Neural progenitor cell (in vitro differentiated cells): Measurements from ENCODE around the gene PMF1. TPM values are rescaled to one million over a fixed set of nuclear protein-coding genes. Genes with fewer than 3 reads are reported as not detected.

Experiments used
- DNase-seq: peaks from one replicate; pipeline ENCODE4 v3.0.0-alpha.2; 2016; ENCODE audit warnings: low spot score
- H2AFZ ChIP-seq: fragments of 200-600 bp; sonication (generic); replicated peaks from 2 replicates; pipeline ENCODE4 v1.6.1; 2016; ENCODE audit warnings: antibody characterized with exemption
- H3F3A ChIP-seq: fragments of 200-600 bp; sonication (generic); 2 replicates; pipeline ENCODE4 v1.6.1; 2016; ENCODE audit warnings: antibody characterized with exemption, low read depth
- H3K27ac ChIP-seq: fragments of 200-600 bp; sonication (generic); 2 replicates; pipeline ENCODE4 v1.5.1; 2016; ENCODE audit warnings: mild to moderate bottlenecking
- H3K27me3 ChIP-seq: fragments of 200-600 bp; sonication (generic); 2 replicates; pipeline ENCODE4 v1.6.1; 2016; ENCODE audit warnings: mild to moderate bottlenecking, moderate library complexity
- H3K36me3 ChIP-seq: fragments of 200-600 bp; sonication (generic); 2 replicates; pipeline ENCODE4 v1.5.1; 2016
- H3K4me1 ChIP-seq: fragments of 200-600 bp; sonication (generic); 2 replicates; pipeline ENCODE4 v1.6.1; 2016; ENCODE audit warnings: mixed run types
- H3K4me2 ChIP-seq: fragments of 200-600 bp; sonication (generic); 2 replicates; pipeline ENCODE4 v1.6.1; 2016
- H3K4me3 ChIP-seq: fragments of 200-600 bp; sonication (generic); 2 replicates; pipeline ENCODE4 v1.5.1; 2016
- H3K79me2 ChIP-seq: fragments of 200-600 bp; sonication (generic); 2 replicates; pipeline ENCODE4 v1.6.1; 2016; ENCODE audit warnings: low read depth
- H3K9ac ChIP-seq: fragments of 200-600 bp; sonication (generic); 2 replicates; pipeline ENCODE4 v1.6.1; 2016
- H3K9me3 ChIP-seq: fragments of 200-600 bp; sonication (generic); 2 replicates; pipeline ENCODE4 v1.5.1; 2016; ENCODE audit warnings: low read depth
- H4K20me1 ChIP-seq: fragments of 200-600 bp; sonication (generic); 2 replicates; pipeline ENCODE4 v1.6.1; 2016; ENCODE audit warnings: low read depth
- H3K27ac Mint-ChIP-seq: 3 replicates; pipeline ENCODE4 v1.8.0; 2021; ENCODE audit warnings: mixed read lengths
- H3K27me3 Mint-ChIP-seq: 2 replicates; pipeline ENCODE4 v1.8.0; 2022; ENCODE audit warnings: low read depth, mild to moderate bottlenecking, inconsistent platforms, moderate library complexity, mixed read lengths; ENCODE audit not compliant: insufficient read depth
- H3K36me3 Mint-ChIP-seq: 3 replicates; pipeline ENCODE4 v1.8.0; 2021; ENCODE audit warnings: mixed read lengths
- H3K4me1 Mint-ChIP-seq: 3 replicates; pipeline ENCODE4 v1.8.0; 2021; ENCODE audit warnings: mixed read lengths
- H3K4me3 Mint-ChIP-seq: 3 replicates; pipeline ENCODE4 v1.8.0; 2021; ENCODE audit warnings: mild to moderate bottlenecking, moderate library complexity, mixed read lengths
- H3K9me3 Mint-ChIP-seq: 3 replicates; pipeline ENCODE4 v1.8.0; 2020; ENCODE audit warnings: mixed read lengths
- CTCF ChIP-seq: fragments of 200-600 bp; sonication (generic); IDR thresholded peaks from 2 replicates; pipeline ENCODE4 v1.5.1; 2017; ENCODE audit warnings: antibody characterized with exemption, mild to moderate bottlenecking
- EZH2 ChIP-seq: fragments of 200-600 bp; sonication (generic); IDR thresholded peaks from 2 replicates; pipeline ENCODE4 v1.6.1; 2017; ENCODE audit warnings: antibody characterized with exemption, mild to moderate bottlenecking, moderate library complexity
- EZH2phosphoT487 ChIP-seq: fragments of 200-600 bp; sonication (generic); IDR thresholded peaks from 2 replicates; pipeline ENCODE4 v1.6.1; 2017; ENCODE audit warnings: antibody characterized with exemption
- total RNA-seq: library from RNA; depleted of rRNA; stranded (reverse); fragments of >200 nt; gene quantifications from 2 replicates; pipeline ENCODE4 v1.2.3, GENCODE V29; 2015; ENCODE audit warnings: low replicate concordance

Gene PMF1
- total RNA-seq, 1 donor from 2014 or later = 103 TPM

- peaks cover 2% of the 10 kb centered on the region for H3K27me3 Mint-ChIP-seq
- Histone ChIP-seq H3K36me3 (peaks cover 5% of the 10 kb centered on the region), H3K27me3 (no peaks in the 10 kb centered on the region), H3K9me3 (no peaks in the 10 kb centered on the region), H3K9ac (no peak overlapping the region), H3K4me3 (no peak overlapping the region), H3K4me1 (no peaks in the 10 kb centered on the region), H3F3A (no peaks in the 10 kb centered on the region), H4K20me1 (no peaks in the 10 kb centered on the region), H3K27ac (no peak overlapping the region), H2AFZ (no peak overlapping the region), H3K4me2 (no peak overlapping the region), H3K79me2 (no peaks in the 10 kb centered on the region)
- no peaks in the 10 kb centered on the region for H3K4me1 Mint-ChIP-seq
- H3K27ac Mint-ChIP-seq = no peak overlapping the region
- DNase-seq = no peak
- H3K36me3 Mint-ChIP-seq = peaks cover 56% of the 10 kb centered on the region
- H3K9me3 Mint-ChIP-seq = no peaks in the 10 kb centered on the region
- TF ChIP-seq CTCF = no peak
- TF ChIP-seq EZH2 = no peak
- no peak for TF ChIP-seq EZH2phosphoT487
- no peak overlapping the region for H3K4me3 Mint-ChIP-seq
Observed at GRCh38 chr1:156263288-156263655, 50.5 kb downstream of the PMF1 start.

- Mint-ChIP-seq H3K9me3 (no peaks in the 10 kb centered on the region), H3K27me3 (peaks cover 2% of the 10 kb centered on the region), H3K36me3 (peaks cover 54% of the 10 kb centered on the region), H3K4me3 (no peak overlapping the region), H3K27ac (no peak overlapping the region), H3K4me1 (no peaks in the 10 kb centered on the region)
- Histone ChIP-seq H2AFZ (no peak overlapping the region), H3K4me3 (no peak overlapping the region), H3K27me3 (no peaks in the 10 kb centered on the region), H4K20me1 (no peaks in the 10 kb centered on the region), H3K79me2 (no peaks in the 10 kb centered on the region), H3K9ac (no peak overlapping the region), H3K36me3 (peaks cover 5% of the 10 kb centered on the region), H3K4me1 (no peaks in the 10 kb centered on the region), H3K4me2 (no peak overlapping the region), H3K27ac (no peak overlapping the region), H3K9me3 (no peaks in the 10 kb centered on the region), H3F3A (no peaks in the 10 kb centered on the region)
- no peak for DNase-seq
- no peak for TF ChIP-seq CTCF
- TF ChIP-seq EZH2phosphoT487 = no peak
- TF ChIP-seq EZH2 = no peak
Observed at GRCh38 chr1:156266051-156266450, 53.2 kb downstream of the PMF1 start.

- H3K9me3 ChIP-seq = no peaks in the 10 kb centered on the region
Observed at GRCh38 chr1:156268336-156268735, 55.5 kb downstream of the PMF1 start.

More at GRCh38 chr1:156268336-156268735, 55.5 kb downstream of the PMF1 start:
- Histone ChIP-seq H3K27ac (no peak overlapping the region), H2AFZ (no peak overlapping the region), H3K4me2 (no peak overlapping the region), H3K36me3 (peaks cover 6% of the 10 kb centered on the region), H3K27me3 (no peaks in the 10 kb centered on the region), H3K4me3 (no peak overlapping the region), H3K79me2 (no peaks in the 10 kb centered on the region), H3F3A (no peaks in the 10 kb centered on the region), H4K20me1 (no peaks in the 10 kb centered on the region), H3K4me1 (no peaks in the 10 kb centered on the region), H3K9ac (no peak overlapping the region)
- Mint-ChIP-seq H3K4me1 (no peaks in the 10 kb centered on the region), H3K9me3 (no peaks in the 10 kb centered on the region), H3K4me3 (no peak overlapping the region), H3K27me3 (peaks cover 2% of the 10 kb centered on the region), H3K27ac (no peak overlapping the region), H3K36me3 (peaks cover 56% of the 10 kb centered on the region)
- no peak for TF ChIP-seq EZH2
- TF ChIP-seq EZH2phosphoT487 = no peak
- TF ChIP-seq CTCF = no peak
- no peak for DNase-seq
